ENCODE results near the gene POLR1H. TPM values are rescaled to one million over a fixed set of nuclear protein-coding genes. Genes with fewer than 3 reads are reported as not detected.

The POLR1H gene
- polyA plus RNA-seq, 3 donors from 2014 or later: 68.8 to 114 (median 87.2) TPM

DNA sequence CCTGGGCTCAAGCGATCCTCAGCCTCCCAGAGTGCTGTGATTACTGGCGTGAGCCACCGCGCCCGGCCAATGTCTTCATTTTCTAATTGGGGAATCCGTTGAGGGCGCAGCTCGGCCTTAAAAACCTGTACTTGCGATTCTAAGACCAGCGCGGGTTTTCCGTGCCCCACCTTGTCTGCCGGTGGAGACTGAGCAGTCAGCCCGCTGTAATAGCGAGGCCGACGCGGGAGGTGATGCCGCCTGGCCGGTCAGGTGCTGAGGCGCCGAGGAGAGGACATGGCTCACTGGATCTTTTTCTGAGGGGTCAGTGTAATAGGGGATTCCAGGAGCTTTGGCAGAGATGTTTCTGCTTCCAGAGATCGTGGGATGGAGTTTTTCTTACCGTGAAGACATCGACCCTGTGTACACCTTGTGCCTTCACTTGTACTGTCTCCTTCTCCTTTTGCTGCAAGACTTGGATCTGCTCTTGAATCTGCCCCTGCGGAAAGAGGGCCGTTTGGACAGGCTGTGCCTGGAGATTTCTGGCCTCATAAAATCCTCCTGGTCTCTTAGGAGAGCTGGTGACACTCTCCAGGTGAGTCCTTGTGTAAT lies 50.3 kb downstream of the POLR1H start:
- no peak for DNase-seq
- H3K36me3 Mint-ChIP-seq: no peaks in the 10 kb centered on the region
- H3K9me3 Mint-ChIP-seq: no peaks in the 10 kb centered on the region
- H3K4me1 Mint-ChIP-seq: no peaks in the 10 kb centered on the region
- H3K27ac Mint-ChIP-seq: no peak overlapping the region
- H3K4me3 Mint-ChIP-seq: no peak overlapping the region
- peaks cover 7 to 31% (median 22%) of the 10 kb centered on the region in 3 donors for H3K27me3 Mint-ChIP-seq (ENCODE audit: low read depth in 3 of 3)

DNA sequence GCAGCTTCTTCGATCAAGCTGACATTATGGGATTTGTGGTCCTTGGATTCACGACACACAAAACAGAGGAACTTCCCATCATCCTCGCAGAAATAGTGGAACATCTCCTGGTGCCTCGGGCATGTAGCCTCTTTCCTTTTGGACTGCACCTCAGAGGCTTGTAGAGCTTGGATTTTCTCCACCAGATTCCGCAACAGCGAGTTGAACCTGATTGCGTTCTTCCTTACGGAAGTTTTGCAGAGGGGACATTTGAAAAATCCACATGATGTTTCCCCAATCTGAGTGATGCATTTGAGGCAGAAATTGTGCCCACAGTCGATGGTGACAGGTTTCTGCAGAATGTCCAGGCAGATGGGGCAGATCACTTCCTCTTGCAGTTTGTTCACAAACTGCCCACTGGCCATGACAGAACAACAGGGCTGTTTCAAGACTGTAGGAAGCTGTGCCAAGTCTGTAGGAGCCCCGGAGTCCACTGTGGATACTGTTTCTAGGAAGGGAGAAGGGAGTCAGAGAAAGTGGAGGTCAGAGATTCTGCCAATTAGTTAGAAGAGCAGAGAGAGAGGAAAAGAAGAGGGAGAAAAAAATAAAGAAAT lies 51.4 kb downstream of the POLR1H start:
- DNase-seq: no peak
- Mint-ChIP-seq H3K4me1 (no peaks in the 10 kb centered on the region), H3K4me3 (no peak overlapping the region), H3K36me3 (no peaks in the 10 kb centered on the region), H3K27ac (no peak overlapping the region), H3K9me3 (no peaks in the 10 kb centered on the region), H3K27me3 (ENCODE audit: low read depth in 3 of 3) (peaks cover 9 to 30% (median 24%) of the 10 kb centered on the region in 3 donors)

DNA sequence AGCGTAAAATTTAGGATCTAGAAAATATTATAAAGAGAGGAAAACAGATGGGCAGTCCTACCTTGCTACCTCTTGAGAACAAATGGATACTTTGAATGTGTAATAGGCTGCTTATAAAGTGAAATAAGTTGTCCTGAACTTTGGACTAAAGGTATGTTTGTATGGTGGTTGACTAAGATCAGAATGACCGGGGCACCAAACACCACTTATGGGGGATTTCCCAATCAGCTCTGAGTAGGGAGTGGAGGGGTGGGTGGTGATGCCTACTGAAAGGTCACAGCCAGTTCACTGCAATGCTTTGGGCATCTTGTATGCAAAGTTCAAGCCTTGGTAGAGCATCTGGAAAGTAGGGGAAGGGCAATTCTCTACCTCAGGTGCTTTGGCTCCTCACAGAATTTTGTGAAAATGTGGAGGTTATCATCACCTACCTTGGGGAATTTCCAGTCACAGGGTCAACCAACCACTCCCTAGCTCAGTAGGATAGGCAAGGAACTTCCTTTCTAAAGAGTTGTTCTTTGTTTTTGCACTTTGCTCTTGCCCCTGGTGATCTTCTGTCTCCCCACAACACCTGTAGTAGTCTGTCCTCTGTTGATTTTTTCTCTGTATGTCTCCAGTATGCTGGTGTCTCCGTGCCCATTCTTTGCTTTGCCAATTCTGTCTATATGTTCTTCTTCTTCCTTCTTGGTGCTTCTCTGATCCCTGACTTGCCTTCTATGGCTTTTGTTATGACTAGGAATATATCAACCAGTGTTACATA lies 52.1 kb downstream of the POLR1H start, which contains the start of gene TRIM31:
TSS of gene TRIM31 (minus strand) at position 88 of the 757 bp plus-strand sequence. CDS start 285 bp downstream, outside the sequence.
- Mint-ChIP-seq H3K27ac (no peak within 1 kb of the TSS), H3K4me1 (no peaks in the 10 kb centered on the region), H3K4me3 (no peak within 1 kb of the TSS), H3K36me3 (no peaks in the 10 kb centered on the region), H3K27me3 (ENCODE audit: low read depth in 3 of 3) (peaks cover 9 to 28% (median 20%) of the 10 kb centered on the region in 3 donors), H3K9me3 (no peaks in the 10 kb centered on the region)
- no peak for DNase-seq

DNA sequence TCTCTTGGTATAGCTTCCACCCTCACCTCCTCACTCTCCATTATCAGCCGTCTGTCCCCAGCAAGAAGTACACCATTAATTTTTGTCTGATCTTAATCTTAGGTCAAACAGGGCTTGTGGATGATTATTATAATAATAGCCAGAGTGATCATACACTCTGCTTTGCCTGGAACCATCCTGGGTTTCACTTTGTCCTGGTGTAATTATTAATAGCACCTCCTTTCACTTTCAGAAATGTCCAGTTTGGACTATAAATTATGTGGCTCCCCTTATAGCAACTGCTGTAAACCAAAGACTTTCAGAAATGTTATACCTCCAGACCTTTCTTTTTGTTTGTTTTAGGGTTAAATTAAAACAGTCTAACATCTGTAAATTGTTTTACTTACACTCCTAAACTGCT lies 52.8 kb downstream of the POLR1H start:
- H3K4me1 Mint-ChIP-seq: no peaks in the 10 kb centered on the region
- no peak overlapping the region for H3K27ac Mint-ChIP-seq
- no peaks in the 10 kb centered on the region for H3K9me3 Mint-ChIP-seq
- H3K27me3 Mint-ChIP-seq (ENCODE audit: low read depth in 3 of 3): peaks cover 9 to 23% (median 18%) of the 10 kb centered on the region in 3 donors
- H3K36me3 Mint-ChIP-seq: no peaks in the 10 kb centered on the region
- no peak for DNase-seq
- no peak overlapping the region for H3K4me3 Mint-ChIP-seq

Other genes starting within 250 kb of the POLR1H start
- gene HLA-G, start 233.4 kb upstream of the POLR1H start, polyA plus RNA-seq: 1 to 10 TPM in 2 of 3 donors, not detected in 1; 2.1 to 3.1 TPM
- gene HLA-A, start 118.7 kb upstream of the POLR1H start, polyA plus RNA-seq: 1,000 to 10,000 TPM; 2,780 to 4,438 (median 4,182) TPM
- gene PPP1R11, start 5.9 kb downstream of the POLR1H start, polyA plus RNA-seq: 100 to 1,000 TPM in 1 of 3 donors, 10 to 100 TPM in 2; 72.9 to 129 (median 98.8) TPM
- not detected for gene RNF39, start 14.5 kb downstream of the POLR1H start, polyA plus RNA-seq
- gene TRIM31, start 51.8 kb downstream of the POLR1H start, polyA plus RNA-seq: not detected
- not detected for gene TRIM40, start 74.9 kb downstream of the POLR1H start, polyA plus RNA-seq
- not detected for gene TRIM10, start 99.9 kb downstream of the POLR1H start, polyA plus RNA-seq
- not detected for gene TRIM15, start 102.3 kb downstream of the POLR1H start, polyA plus RNA-seq
- 10 to 100 TPM; 11.6 to 65.0 (median 22.7) TPM for gene TRIM26, start 152.1 kb downstream of the POLR1H start, polyA plus RNA-seq

All from immature natural killer cell (primary cell).